Kidney (tissue), 22 donors: ENCODE measurements around the gene NME2. TPM values are rescaled to one million over a fixed set of nuclear protein-coding genes. Genes with fewer than 3 reads are reported as not detected.

ENCODE experiments used
- DNase-seq, 5 donors: peaks; one replicate each; pipeline ENCODE4 v3.0.0-alpha.2; 2013 to 2020
- FAIRE-seq: peaks from 2 replicates; lab custom pipeline; 2012; peaks lifted over from hg19 to GRCh38; lab: Jason Lieb, UNC
- H3K27ac ChIP-seq, 2 donors: one replicate each; pipeline ENCODE4 v1.7.0; 2013; ENCODE audit warnings: low read depth in 2 of 2, low read length in 2 of 2, inconsistent platforms in 1 of 2
- H3K27me3 ChIP-seq: one replicate; pipeline ENCODE4 v1.7.1; 2013; ENCODE audit warnings: low read length, inconsistent platforms; ENCODE audit not compliant: control insufficient read depth, insufficient read depth
- H3K36me3 ChIP-seq, 3 donors: one replicate each; pipeline versions ENCODE4 v1.7.0 to v1.7.1; 2013; ENCODE audit warnings: low read length in 3 of 3, control low read depth in 1 of 3, inconsistent platforms in 1 of 3; ENCODE audit not compliant: insufficient read depth in 3 of 3, control insufficient read depth in 2 of 3
- H3K4me1 ChIP-seq, 3 donors: one replicate each; pipeline versions ENCODE4 v1.7.0 to v1.7.1; 2013; ENCODE audit warnings: low read length in 3 of 3, inconsistent platforms in 1 of 3, low read depth in 1 of 3; ENCODE audit not compliant: control insufficient read depth in 2 of 3, insufficient read depth in 2 of 3
- H3K4me3 ChIP-seq, 3 donors: one replicate each; pipeline versions ENCODE4 v1.7.0 to v1.8.1; 2013; ENCODE audit warnings: low read length in 3 of 3, control low read depth in 1 of 3, inconsistent platforms in 1 of 3
- H3K9ac ChIP-seq, 3 donors: one replicate each; pipeline versions ENCODE4 v1.7.0 to v1.7.1; 2013; ENCODE audit warnings: low read length in 3 of 3, control low read depth in 1 of 3, inconsistent platforms in 1 of 3
- H3K9me3 ChIP-seq, 3 donors: one replicate each; pipeline versions ENCODE4 v1.7.0 to v1.7.1; 2013; ENCODE audit warnings: low read length in 3 of 3, control low read depth in 1 of 3, inconsistent platforms in 1 of 3; ENCODE audit not compliant: control insufficient read depth in 2 of 3, insufficient read depth in 1 of 3
- CTCF ChIP-seq: IDR thresholded peaks from 3 replicates; pipeline ENCODE4 v1.5.1; 2012; ENCODE audit warnings: mild to moderate bottlenecking, moderate library complexity, borderline replicate concordance; ENCODE audit not compliant: insufficient read depth; ENCODE audit errors: extremely low read depth
- intact Hi-C: fragments of 100-400 bp; cut with DNase I; formaldehyde crosslinking; loops from one replicate; pipeline ENCODE4 v1.11.1; 2022
- long read RNA-seq, 10 donors: library from polyadenylated mRNA in 1 of 10; unstranded in 1 of 10; transcript quantifications; one replicate each; pipeline ENCODE4 v2.0.0 and lab custom pipeline, GENCODE V29; 2021 to 2026
- polyA plus RNA-seq: library from polyadenylated mRNA; stranded (reverse); fragments of 350-450 nt; fragmentation: Illumina TruSeq; extraction: RNeasy Lipid Tissue Mini Kit (QIAGEN cat#74804); gene quantifications from one replicate; pipeline ENCODE4 v1.2.3, GENCODE V29; 2014; ENCODE audit warnings: low read depth, low replicate concordance; ENCODE audit not compliant: insufficient read depth
- total RNA-seq: library from RNA; stranded (reverse); fragmentation: NEBNext Ultra II Directional; extraction: Animal tissue kit (Norgen Biotek cat#: 25700); gene quantifications from one replicate; pipeline ENCODE4 v1.2.1, GENCODE V29; 2021
- donor health status: control.
- donor health status: control.
- donor health status: control.
- donor health status: control.
- donor health status: control.
- donor health status: DM: yes; HTN: yes; CAD: no.
- donor health status: Normal renal cell carcinoma (clear cell type).

Gene NME2
- total RNA-seq (412 TPM), polyA plus RNA-seq (736 TPM)
- long read RNA-seq, donor 1, transcript NME2-209 (2 exons, 789 nt) = minor isoform, 28 of 213 reads
- long read RNA-seq, donor 1, transcript NME2-205 (5 exons, 826 nt) = major isoform, 118 of 213 reads
- long read RNA-seq, donor 1, transcript NME2-202 (4 exons, 866 nt) = minor isoform, 30 of 213 reads
- long read RNA-seq, donor 1, transcript NME2-208 (3 exons, 565 nt) = minor isoform, 13 of 213 reads
- long read RNA-seq, donor 1, partial matches to known transcripts = 6 of 213 reads
- long read RNA-seq, donor 1, other reads (novel, unspliced or antisense) = 5 of 213 reads
- long read RNA-seq, donor 2, transcript NME2-209 (2 exons, 789 nt) = minor isoform, 15 of 215 reads
- long read RNA-seq, donor 2, transcript NME2-205 (5 exons, 826 nt) = major isoform, 146 of 215 reads
- long read RNA-seq, donor 2, transcript NME2-208 (3 exons, 565 nt) = minor isoform, 6 of 215 reads
- long read RNA-seq, donor 2, transcript NME2-202 (4 exons, 866 nt) = minor isoform, 35 of 215 reads
- long read RNA-seq, donor 2, partial matches to known transcripts = 9 of 215 reads
- long read RNA-seq, donor 2, other reads (novel, unspliced or antisense) = 0 of 215 reads
- long read RNA-seq, donor 3, transcript NME2-205 (5 exons, 826 nt) = major isoform, 173 of 248 reads
- long read RNA-seq, donor 3, transcript NME2-202 (4 exons, 866 nt) = minor isoform, 27 of 248 reads
- long read RNA-seq, donor 3, transcript NME2-208 (3 exons, 565 nt) = minor isoform, 8 of 248 reads
- long read RNA-seq, donor 3, transcript NME2-209 (2 exons, 789 nt) = minor isoform, 26 of 248 reads
- long read RNA-seq, donor 3, partial matches to known transcripts = 0 of 248 reads
- long read RNA-seq, donor 3, other reads (novel, unspliced or antisense) = 0 of 248 reads
- long read RNA-seq, donor 4, transcript NME2-204 (5 exons, 749 nt) = minor isoform, 5 of 200 reads
- long read RNA-seq, donor 4, transcript NME2-202 (4 exons, 866 nt) = minor isoform, 31 of 200 reads
- long read RNA-seq, donor 4, transcript NME2-209 (2 exons, 789 nt) = minor isoform, 9 of 200 reads
- long read RNA-seq, donor 4, transcript NME2-205 (5 exons, 826 nt) = major isoform, 140 of 200 reads
- long read RNA-seq, donor 4, partial matches to known transcripts = 0 of 200 reads
- long read RNA-seq, donor 4, other reads (novel, unspliced or antisense) = 6 of 200 reads
- long read RNA-seq, donor 5, transcript NME2-205 (5 exons, 826 nt) = major isoform, 14 of 18 reads
- long read RNA-seq, donor 5, partial matches to known transcripts = 0 of 18 reads
- long read RNA-seq, donor 5, other reads (novel, unspliced or antisense) = 0 of 18 reads
- long read RNA-seq, donor 6, transcript NME2-205 (5 exons, 826 nt) = major isoform, 399 of 661 reads
- long read RNA-seq, donor 6, transcript NME2-209 (2 exons, 789 nt) = minor isoform, 103 of 661 reads
- long read RNA-seq, donor 6, transcript NME2-202 (4 exons, 866 nt) = minor isoform, 102 of 661 reads
- long read RNA-seq, donor 6, transcript NME2-208 (3 exons, 565 nt) = minor isoform, 21 of 661 reads
- long read RNA-seq, donor 6, partial matches to known transcripts = 8 of 661 reads
- long read RNA-seq, donor 6, other reads (novel, unspliced or antisense) = 7 of 661 reads
- long read RNA-seq, donor 7, transcript NME2-209 (2 exons, 789 nt) = minor isoform, 5 of 144 reads
- long read RNA-seq, donor 7, transcript NME2-202 (4 exons, 866 nt) = minor isoform, 10 of 144 reads
- long read RNA-seq, donor 7, transcript NME2-205 (5 exons, 826 nt) = major isoform, 94 of 144 reads
- long read RNA-seq, donor 7, partial matches to known transcripts = 0 of 144 reads
- long read RNA-seq, donor 7, other reads (novel, unspliced or antisense) = 31 of 144 reads
- long read RNA-seq, donor 8, transcript NME2-202 (4 exons, 866 nt) = minor isoform, 39 of 284 reads
- long read RNA-seq, donor 8, transcript NME2-208 (3 exons, 565 nt) = minor isoform, 12 of 284 reads
- long read RNA-seq, donor 8, transcript NME2-205 (5 exons, 826 nt) = major isoform, 193 of 284 reads
- long read RNA-seq, donor 8, transcript NME2-209 (2 exons, 789 nt) = minor isoform, 24 of 284 reads
- long read RNA-seq, donor 8, partial matches to known transcripts = 7 of 284 reads
- long read RNA-seq, donor 8, other reads (novel, unspliced or antisense) = 0 of 284 reads
- long read RNA-seq, donor 9, transcript NME2-208 (3 exons, 565 nt) = minor isoform, 7 of 181 reads
- long read RNA-seq, donor 9, transcript NME2-202 (4 exons, 866 nt) = minor isoform, 25 of 181 reads
- long read RNA-seq, donor 9, transcript NME2-205 (5 exons, 826 nt) = major isoform, 117 of 181 reads
- long read RNA-seq, donor 9, transcript NME2-209 (2 exons, 789 nt) = minor isoform, 15 of 181 reads
- long read RNA-seq, donor 9, partial matches to known transcripts = 5 of 181 reads
- long read RNA-seq, donor 9, other reads (novel, unspliced or antisense) = 0 of 181 reads
- long read RNA-seq, donor 10, transcript NME2-209 (2 exons, 789 nt) = minor isoform, 30 of 201 reads
- long read RNA-seq, donor 10, transcript NME2-202 (4 exons, 866 nt) = minor isoform, 35 of 201 reads
- long read RNA-seq, donor 10, transcript NME2-205 (5 exons, 826 nt) = major isoform, 114 of 201 reads
- long read RNA-seq, donor 10, partial matches to known transcripts = 5 of 201 reads
- long read RNA-seq, donor 10, other reads (novel, unspliced or antisense) = 6 of 201 reads

- Histone ChIP-seq H3K4me1 (peaks cover 0 to 7% (median 0%) of the 10 kb centered on the region in 3 donors), H3K4me3 (peak within 1 kb of the TSS; percentile 85 to 98 (median 96)), H3K27ac (peak within 1 kb of the TSS; percentile 93 to 97), H3K36me3 (peaks cover 0 to 11% (median 7%) of the 10 kb centered on the region in 3 donors), H3K9ac (peak within 1 kb of the TSS; percentile 82 to 99 (median 90)), H3K9me3 (no peaks in the 10 kb centered on the region), H3K27me3 (no peaks in the 10 kb centered on the region)
- intact Hi-C loops = no loop called here
- TF ChIP-seq CTCF = peak; percentile 19
- FAIRE-seq (no peak), DNase-seq (peak; percentile 92 to 96 (median 95))
Measured at GRCh38 chr17:51166198-51166986, at the start of gene NME2. NME2 (plus strand) TSS chr17:51166411; CDS start chr17:51166831, 420 bp downstream.

- FAIRE-seq (no peak), DNase-seq (no peak)
- H3K27me3 ChIP-seq = no peaks in the 10 kb centered on the region
- peak overlapping the region in 2 of 3 donors; percentile 80 to 99 for H3K9ac ChIP-seq
- peaks cover 6 to 18% (median 16%) of the 10 kb centered on the region in 3 donors for H3K4me1 ChIP-seq
- no peaks in the 10 kb centered on the region for H3K9me3 ChIP-seq
- peak overlapping the region; percentile 81 to 97 (median 88) for H3K4me3 ChIP-seq
- intact Hi-C loops = no loop called here
- H3K36me3 ChIP-seq = no peaks in the 10 kb centered on the region
- H3K27ac ChIP-seq = peak overlapping the region; percentile 99
- no peak for TF ChIP-seq CTCF
Measured at GRCh38 chr17:51118330-51119195, 47.6 kb upstream of the NME2 start.
